Measurements from ENCODE around the gene ZNF101.

The ZNF101 gene

DNA sequence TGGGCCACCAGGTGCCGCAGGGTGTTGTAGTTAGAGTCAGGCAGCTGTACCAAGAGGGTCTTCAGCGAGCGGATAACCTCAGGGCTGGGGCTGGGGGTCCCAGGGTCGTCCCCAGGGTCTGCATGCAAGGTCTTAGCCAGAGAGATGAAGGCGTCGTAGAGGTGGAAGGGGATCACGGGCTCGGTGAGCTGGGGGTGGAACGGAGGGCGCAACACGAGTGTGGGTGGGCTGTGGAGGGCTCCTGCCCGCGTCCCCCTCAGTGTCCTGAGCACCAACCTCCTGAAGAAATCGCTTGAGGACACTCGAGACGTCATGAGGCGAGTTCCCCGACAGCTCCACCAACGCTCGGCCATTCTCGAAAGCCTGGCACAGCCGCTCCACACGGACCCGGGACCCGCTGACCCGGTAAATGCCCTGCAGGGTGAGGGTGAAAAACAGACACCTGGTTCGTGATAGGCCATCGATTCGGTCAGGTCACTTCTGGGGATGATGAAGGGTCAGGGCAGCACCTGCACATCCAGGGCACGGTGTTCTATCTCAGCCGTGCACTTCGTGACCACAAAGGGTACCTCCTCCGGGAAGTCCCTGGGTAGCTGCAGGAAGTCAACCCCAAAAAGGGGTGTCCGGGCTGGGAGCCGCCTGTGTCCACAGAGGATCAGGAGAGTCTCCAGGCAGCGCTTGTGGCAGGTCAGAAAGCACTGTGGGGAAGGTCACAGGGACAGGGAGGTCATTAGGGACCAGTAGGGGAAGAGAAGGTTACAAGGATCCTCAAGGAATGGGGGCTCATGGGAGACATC, 33.9 kb upstream of the ZNF101 start:
- H3K27ac ChIP-seq: no peak overlapping the region
- TF ChIP-seq, protein P1, sequence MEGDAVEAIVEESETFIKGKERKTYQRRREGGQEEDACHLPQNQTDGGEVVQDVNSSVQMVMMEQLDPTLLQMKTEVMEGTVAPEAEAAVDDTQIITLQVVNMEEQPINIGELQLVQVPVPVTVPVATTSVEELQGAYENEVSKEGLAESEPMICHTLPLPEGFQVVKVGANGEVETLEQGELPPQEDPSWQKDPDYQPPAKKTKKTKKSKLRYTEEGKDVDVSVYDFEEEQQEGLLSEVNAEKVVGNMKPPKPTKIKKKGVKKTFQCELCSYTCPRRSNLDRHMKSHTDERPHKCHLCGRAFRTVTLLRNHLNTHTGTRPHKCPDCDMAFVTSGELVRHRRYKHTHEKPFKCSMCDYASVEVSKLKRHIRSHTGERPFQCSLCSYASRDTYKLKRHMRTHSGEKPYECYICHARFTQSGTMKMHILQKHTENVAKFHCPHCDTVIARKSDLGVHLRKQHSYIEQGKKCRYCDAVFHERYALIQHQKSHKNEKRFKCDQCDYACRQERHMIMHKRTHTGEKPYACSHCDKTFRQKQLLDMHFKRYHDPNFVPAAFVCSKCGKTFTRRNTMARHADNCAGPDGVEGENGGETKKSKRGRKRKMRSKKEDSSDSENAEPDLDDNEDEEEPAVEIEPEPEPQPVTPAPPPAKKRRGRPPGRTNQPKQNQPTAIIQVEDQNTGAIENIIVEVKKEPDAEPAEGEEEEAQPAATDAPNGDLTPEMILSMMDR (conservative IDR thresholded peaks at IDR 0.05): no peak

DNA sequence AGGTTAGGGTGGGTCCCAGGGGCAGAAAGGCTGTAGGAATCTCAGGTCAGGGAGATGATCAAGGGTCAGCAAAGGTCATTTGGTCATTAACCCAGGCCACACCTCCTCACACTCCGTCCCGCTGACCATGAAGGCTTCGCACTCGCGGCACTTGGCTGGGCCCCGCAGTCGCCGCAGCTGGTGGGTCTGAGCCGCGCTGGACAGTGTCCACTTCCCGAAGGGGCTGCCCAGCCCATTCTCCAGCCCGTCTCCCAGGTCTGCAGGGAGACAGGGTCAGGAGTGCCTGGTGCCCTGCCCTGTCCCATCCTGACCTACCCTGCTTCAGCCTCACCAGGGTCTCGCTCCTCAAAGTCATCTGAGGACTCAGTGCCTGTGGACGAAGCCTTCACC, 33.3 kb upstream of the ZNF101 start:
- TF ChIP-seq, protein P1 (conservative IDR thresholded peaks at IDR 0.05): no peak

DNA sequence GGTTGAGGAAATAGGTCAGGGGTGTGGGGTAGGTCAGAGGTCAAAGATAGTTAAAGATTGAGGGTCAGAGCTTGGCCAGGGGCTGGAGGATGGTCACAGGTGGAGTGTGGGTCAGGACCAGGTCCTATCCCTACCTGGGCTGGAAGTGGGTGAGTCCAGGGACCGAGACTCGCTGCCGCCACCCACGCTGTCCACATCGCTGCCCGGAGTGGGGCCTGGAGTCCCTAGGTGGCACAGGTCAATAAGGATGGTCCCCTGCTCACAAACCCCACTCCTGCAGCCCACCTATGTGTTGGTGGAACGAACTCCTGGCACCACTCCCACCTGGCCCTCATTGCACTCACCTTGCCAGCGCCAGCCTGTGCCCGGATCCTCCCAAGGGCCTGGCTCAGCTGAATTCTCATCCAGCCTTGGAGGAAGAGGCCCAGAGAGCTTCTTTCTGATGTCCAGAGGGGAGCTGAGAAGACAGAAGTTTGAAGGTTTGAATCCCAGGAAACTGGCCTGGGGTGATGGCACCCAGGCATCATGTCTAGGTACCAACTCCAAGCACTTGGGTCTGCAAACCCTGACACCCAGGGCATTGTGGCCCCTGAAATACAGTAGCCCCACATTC, 32.0 kb upstream of the ZNF101 start:
- TF ChIP-seq, protein P1 (conservative IDR thresholded peaks at IDR 0.05): no peak
- H3K27ac ChIP-seq: no peak overlapping the region

More for the DNA sequence above, 33.3 kb upstream of the ZNF101 start:
- no peak overlapping the region for H3K27ac ChIP-seq

GRCh38 chr19:19637186-19637522, 31.5 kb upstream of the ZNF101 start:
- TF ChIP-seq, protein P1 (conservative IDR thresholded peaks at IDR 0.05): no peak
- H3K27ac ChIP-seq: no peak overlapping the region

- TF ChIP-seq, protein P1 (conservative IDR thresholded peaks at IDR 0.05): no peak
- no peak overlapping the region for H3K27ac ChIP-seq
Measured at GRCh38 chr19:19637523-19638251, 31.0 kb upstream of the ZNF101 start.

GRCh38 chr19:19642506-19643157, 26.0 kb upstream of the ZNF101 start:
- H3K27ac ChIP-seq: peak overlapping the region; percentile 54; the same call in 1 of the 2 replicates
- TF ChIP-seq, protein P1 (conservative IDR thresholded peaks at IDR 0.05): no peak

Measured in VCaP (cell line).